ENCODE measurements around the gene SLF2.

SLF2 gene

GRCh38 chr10:100982916-100983830 lies 70.4 kb downstream of the SLF2 start:
- DNase-seq, result no peak

DNA sequence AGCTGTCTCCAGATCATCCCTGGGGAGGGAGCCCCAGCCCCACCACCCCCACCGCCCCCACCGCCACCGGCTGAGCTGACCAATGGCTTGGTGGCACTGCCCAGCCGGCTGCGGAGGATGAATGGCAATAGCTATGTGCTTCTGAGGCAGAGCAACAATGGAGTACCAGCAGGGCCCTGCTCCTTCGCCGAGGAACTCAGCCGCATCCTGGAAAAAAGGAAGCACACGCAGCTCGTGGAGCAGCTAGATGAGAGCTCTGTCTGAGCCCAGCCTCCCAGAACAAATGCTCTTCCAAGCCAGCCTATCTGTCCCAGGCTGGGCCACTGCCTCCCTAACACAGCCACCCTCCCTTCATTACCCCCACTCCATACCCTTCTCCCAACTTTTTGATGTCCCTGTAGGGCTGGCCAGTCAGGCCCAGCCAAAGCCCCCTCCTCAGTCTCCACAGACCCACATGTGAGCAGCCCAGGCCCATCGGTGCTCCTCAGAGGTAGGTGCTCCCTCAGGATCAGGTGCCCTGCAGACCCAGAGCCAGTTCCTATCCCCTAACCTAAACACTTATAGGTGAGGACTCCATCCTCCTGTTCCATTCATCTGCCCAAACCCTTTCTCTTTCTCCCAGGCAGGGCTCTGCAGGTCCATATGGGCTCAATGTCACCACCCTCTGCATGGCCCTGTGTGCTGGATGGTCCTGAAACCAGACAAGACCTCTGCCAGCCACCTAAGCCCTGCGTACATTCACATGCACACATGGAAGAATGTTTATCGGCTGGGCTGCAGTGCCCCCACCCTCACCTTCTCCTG lies 71.3 kb downstream of the SLF2 start:
- DNase-seq, result no peak

DNA sequence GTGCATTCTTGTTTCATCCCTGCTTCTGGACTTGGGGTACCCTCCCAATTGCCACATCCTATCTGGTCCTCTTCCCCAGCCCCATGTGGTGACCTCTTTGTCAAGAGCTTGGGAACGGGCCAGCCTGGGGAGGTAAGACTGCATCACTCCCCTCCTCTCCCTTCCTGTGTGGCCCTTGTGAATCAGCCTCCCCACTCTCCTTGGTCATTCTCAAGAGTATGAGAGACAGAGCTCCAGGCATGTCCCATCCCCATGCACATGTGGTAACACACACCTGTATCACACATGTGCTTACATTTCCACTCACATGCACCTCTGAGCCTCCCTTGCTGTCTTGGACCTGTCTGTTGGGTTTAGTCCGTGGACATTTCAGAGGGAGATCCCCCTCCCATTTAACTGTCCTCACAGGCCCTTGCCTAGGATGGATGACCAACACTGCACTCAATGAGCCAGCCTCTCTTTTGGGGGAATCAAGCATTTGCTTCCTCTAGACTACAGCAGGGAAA lies 72.0 kb downstream of the SLF2 start:
- no peak for DNase-seq

GRCh38 chr10:100985336-100985735 lies 72.6 kb downstream of the SLF2 start:
- no peak for DNase-seq

GRCh38 chr10:100986623-100986951 lies 73.8 kb downstream of the SLF2 start:
- no peak for DNase-seq

GRCh38 chr10:100986952-100987684 lies 74.4 kb downstream of the SLF2 start, which contains the start of the genes MRPL43 and TWNK:
Gene MRPL43 (minus strand): TSS chr10:100987497. CDS start chr10:100987443, 54 bp downstream.
Gene TWNK (plus strand): TSS chr10:100987543. CDS start chr10:100988211, 668 bp downstream.
- peak; percentile 89 for DNase-seq

GRCh38 chr10:100987685-100988049 lies 74.9 kb downstream of the SLF2 start:
- DNase-seq, result no peak

GRCh38 chr10:100988166-100988565 lies 75.4 kb downstream of the SLF2 start:
- DNase-seq, result no peak

DNA sequence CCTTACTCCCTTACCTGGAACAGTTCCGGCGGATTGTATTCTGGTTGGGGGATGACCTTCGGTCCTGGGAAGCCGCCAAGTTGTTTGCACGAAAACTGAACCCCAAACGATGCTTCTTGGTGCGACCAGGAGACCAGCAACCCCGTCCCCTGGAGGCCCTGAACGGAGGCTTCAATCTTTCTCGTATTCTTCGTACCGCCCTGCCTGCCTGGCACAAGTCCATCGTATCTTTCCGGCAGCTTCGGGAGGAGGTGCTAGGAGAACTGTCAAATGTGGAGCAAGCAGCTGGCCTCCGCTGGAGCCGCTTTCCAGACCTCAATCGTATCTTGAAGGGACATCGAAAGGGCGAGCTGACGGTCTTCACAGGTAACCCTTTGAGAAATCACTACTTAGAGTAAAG lies 76.3 kb downstream of the SLF2 start:
- DNase-seq, result no peak

DNA sequence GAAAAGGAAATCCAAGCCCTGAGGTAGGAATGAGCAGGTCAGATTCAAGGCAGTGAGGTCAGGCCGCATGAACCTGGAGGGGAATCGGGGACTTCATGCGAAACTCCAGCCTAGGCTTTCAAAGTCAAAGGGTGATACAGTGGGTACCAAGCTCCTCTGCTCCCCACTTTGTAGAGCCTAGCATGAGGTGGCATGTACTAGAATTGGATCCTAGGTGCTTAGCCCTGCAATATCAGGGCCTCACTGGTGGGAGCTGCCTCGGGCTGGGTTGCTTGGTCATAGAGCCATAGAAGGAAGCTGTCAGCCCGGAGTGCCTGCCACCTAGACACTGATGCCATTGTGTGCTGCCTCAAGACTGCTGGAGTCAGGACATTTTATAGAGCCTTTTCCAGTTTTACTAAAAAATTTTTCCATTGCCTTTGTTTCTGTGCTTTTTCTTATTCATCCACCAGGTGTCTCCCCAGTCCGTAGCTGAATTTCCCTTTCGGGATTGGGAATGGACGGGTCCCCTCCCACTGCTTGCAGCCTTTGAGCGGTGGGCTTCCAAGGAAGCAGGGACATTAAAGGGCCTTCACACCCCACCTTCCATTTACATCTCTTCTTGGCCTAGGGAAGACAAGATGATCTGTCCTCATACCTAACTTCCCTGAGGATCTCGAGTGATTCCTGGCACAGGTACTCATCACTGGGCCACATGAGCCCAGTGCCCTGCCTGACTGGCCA lies 81.4 kb downstream of the SLF2 start:
- no peak for DNase-seq

GRCh38 chr10:100995181-100995580 lies 82.4 kb downstream of the SLF2 start:
- DNase-seq, result no peak

DNA sequence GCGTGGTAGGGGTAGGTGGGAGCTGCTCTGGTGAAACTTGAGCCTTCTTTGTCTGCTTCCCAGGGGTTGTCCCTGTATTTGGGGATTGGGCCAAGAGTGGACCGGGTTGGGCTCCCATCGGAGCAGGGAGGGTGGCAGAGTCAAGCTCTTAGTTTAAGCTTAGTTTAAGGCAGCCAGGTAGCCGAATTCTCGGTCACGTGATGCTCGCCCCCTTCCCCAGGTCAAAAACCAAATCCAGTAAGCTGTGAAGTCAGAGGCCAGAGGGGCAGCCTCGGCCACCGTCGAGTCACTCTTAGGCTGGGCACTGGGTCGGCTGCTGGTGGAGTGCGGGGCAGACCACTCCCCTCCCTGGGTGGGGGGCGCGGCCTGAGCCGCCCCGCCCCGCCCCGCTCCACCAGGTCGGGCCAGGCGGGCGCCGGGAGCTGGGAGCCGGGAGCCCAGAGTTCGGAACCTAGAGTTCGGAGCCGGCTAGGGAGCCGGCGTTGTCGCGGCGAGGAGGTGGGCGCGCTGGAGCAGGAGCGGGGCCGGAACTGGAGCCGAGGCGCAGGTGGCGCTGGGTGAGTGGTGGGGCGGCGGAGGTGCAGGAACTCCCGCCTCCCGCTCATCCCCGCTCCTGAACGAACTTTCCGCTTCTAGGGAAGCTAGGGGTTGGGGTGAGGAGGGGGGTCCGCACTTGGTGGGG lies 84.1 kb downstream of the SLF2 start:
- DNase-seq, result peak; percentile 44

GRCh38 chr10:100997360-100998182 lies 84.8 kb downstream of the SLF2 start:
- DNase-seq, result peak; percentile 81

- peak; percentile 68 for DNase-seq
These were observed 85.6 kb downstream of the SLF2 start for GRCh38 chr10:100998183-100998990.

DNA sequence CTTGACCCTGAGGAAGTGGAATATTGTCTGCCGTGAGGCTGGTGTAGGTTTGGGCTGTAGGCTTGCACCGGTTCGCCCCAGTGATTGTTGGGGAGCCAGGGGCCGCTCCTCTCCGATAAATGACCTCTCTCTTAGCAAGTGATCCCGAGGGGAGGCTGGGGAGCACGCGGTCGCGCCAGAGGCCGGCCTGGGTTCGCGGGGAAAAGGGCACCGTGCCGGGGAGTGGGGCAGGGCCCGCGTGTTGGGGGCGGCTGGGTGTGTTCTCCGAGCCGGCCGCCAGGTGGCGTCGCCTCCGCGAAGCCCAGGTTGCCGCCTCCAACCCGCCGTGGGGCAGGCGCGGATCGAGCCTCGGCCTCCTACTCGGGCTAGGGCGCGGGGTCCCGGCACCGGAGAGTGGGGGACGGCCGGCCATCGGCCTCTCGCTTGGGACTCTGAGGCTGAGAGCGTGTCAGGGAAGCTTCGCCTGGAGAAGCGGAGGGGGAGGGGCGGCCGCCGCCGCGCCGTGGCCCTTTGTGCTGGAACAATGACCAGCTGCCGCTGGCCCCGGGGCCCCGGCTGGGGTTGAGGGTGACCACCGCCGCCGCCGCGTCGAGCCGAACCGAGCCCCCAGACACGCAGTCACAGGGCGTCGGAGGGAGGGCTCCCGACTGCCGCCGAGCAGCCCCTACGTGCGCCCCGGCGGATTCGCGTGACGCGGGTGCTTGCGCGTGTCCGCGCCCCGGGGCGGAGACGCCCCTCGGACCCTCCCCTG lies 86.4 kb downstream of the SLF2 start:
- peak; percentile 85 for DNase-seq

DNA sequence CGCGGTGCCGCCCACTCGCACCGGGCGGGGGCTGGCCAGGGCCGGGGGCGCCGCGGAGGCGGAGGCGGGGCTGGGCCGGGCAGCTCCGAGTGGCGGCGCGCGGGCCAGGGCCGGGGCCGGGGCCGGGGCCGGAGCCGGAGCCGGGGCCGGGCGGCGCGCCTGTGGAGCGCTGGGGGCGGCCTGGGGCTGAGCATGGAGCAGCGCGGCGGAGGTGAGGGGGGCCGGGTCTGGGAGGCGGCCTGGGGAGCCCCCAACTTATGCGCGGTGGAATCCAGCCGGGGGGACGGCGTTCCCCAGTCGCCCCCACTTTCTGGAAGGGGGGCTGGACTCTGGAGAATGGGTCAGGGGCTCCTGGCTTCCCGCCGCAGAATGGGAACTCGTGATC lies 87.0 kb downstream of the SLF2 start, which contains the start of gene LZTS2:
Gene LZTS2, plus strand, starts transcription at position 67 of the 385 bp plus-strand sequence. CDS start 2,731 bp downstream, outside the sequence.
- no peak for DNase-seq

DNA sequence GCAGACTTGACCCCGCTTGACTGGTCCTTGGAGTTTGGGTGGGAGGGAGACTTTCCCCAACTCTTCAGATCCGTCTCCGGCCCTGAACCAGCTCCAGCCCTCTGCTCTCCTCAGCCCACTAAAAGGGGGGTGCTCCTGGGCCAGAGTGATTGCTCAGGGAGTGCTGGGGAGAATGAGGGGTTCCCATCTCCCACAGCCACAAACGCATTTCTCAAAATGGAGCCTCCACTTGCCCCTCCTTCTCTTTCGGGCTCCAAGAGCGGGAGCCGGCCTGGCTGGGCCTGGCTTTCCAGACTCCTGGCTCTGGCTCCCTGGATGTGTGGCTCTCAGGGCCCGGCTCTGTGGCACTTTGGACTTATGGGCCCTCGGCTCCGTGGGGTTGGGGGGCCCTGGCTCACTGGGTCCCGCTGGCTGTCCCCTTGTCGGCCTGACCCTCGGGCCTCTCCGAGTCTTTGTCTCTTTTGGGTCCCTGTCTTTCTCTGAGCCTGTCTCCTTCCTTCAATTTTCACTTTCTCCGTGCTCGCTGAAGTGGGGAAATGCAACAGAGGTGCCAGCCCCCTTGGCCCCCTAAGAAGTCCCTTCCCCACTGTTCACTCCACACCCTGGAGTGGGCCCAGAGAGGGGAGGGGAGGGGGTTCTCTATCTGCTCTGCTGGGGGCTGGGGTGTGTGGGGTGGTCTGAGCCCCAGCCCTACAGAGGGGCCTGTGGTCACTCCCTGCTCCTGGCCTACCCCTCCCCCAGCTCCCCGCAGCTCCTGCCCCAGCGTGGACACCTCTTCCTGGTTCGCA lies 87.6 kb downstream of the SLF2 start:
- DNase-seq, result no peak

Data from activated CD4-positive, alpha-beta T cell treated with anti-CD3 and anti-CD28 coated beads, Interleukin-2, Interleukin-6, amounts not matched to agents 100 ng/mL and 50 ng/mL, durations not matched to agents 16 hours and 8 hours (primary cell).